ENCODE results near the gene KRTAP4-2. TPM values are rescaled to one million over a fixed set of nuclear protein-coding genes. Genes with fewer than 3 reads are reported as not detected.
"Not testable (repeated sequence)": the region's sequence is repeated elsewhere in the genome, so short reads cannot be mapped to it uniquely, and the experiment has no call there.

Gene KRTAP4-2
- total RNA-seq (2013; cell fraction: nucleolus; rRNA removed): not detected in 2 replicates
- total RNA-seq (2014; rRNA removed): not detected in 2 replicates
- total RNA-seq (2014; rRNA removed; fragmentation: Illumina TruSeq; extraction: Trizol): not detected in 2 replicates
- total RNA-seq (2021): not detected in 2 replicates
- not detected for polyA plus RNA-seq (2011; ENCODE audit: low read depth)
- polyA plus RNA-seq (2011; rRNA removed): not detected in 2 replicates
- not detected in 2 replicates for polyA plus RNA-seq (2011; cell fraction: cytosol; rRNA removed)
- polyA plus RNA-seq (2011; cell fraction: nucleus; rRNA removed): not detected in 2 replicates
- polyA plus RNA-seq (2012): not detected in 2 replicates
- not detected in 2 replicates for polyA plus RNA-seq (2014; fragmentation: Illumina TruSeq; extraction: Trizol)
- polyA plus RNA-seq (2014; fragmentation: Nextera tagmentation; extraction: Ambion mirVana): not detected
- polyA plus RNA-seq (2014; rRNA removed): not detected in 2 replicates
- not detected for polyA plus RNA-seq (2016; fragmentation: Nextera tagmentation; extraction: Ambion mirVana)
- polyA minus RNA-seq (2011; rRNA and poly(A)+ RNA removed): not detected in 2 replicates
- not detected in 2 replicates for polyA minus RNA-seq (2011; cell fraction: cytosol; rRNA and poly(A)+ RNA removed)
- polyA minus RNA-seq (2011; cell fraction: nucleus; rRNA and poly(A)+ RNA removed): not detected in 2 replicates
- Bru-seq, nascent RNA: not detected
- BruChase-seq, experiment 1, labeled RNA remaining after a 6-hour chase: not detected
- not detected for BruChase-seq, experiment 2, labeled RNA remaining after a 2-hour chase
- long read RNA-seq, experiment 1: 0 reads
- long read RNA-seq, experiment 2: 0 reads

- CTCF ChIA-PET: no interaction called here
- intact Hi-C loops (cut with micrococcal nuclease; ENCODE audit: unreplicated experiment): no loop called here
- BruUV-seq (replicated peaks): no TSS peak
Measured at GRCh38 chr17:41177727-41178271, at the start of gene KRTAP4-2. KRTAP4-2 (minus strand) TSS chr17:41178221; CDS start chr17:41178164, 57 bp downstream.

DNA sequence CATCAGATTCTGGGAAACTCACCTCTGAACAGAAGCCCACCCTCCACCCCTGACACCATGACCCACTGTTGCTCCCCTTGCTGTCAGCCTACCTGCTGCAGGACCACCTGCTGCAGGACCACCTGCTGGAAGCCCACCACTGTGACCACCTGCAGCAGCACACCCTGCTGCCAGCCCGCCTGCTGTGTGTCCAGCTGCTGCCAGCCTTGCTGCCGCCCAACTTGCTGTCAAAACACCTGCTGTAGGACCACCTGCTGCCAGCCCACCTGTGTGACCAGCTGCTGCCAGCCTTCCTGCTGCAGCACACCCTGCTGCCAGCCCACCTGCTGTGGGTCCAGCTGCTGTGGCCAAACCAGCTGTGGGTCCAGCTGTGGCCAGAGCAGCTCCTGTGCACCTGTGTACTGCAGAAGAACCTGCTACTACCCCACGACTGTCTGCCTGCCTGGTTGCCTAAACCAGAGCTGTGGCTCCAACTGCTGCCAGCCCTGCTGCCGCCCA lies 48.6 kb upstream of the KRTAP4-2 start, which contains the start of gene KRTAP9-2:
KRTAP9-2 (plus strand) TSS at position 51 of the 498 bp plus-strand sequence; CDS start at position 58, 7 bp downstream.
- ATAC-seq; H2AFZ ChIP-seq (ENCODE audit: control insufficient read depth, low read depth, low read length); DNase-seq (ENCODE audit: low read depth, low spot score); CTCF ChIA-PET; H3K4me2 ChIP-seq (ENCODE audit: control insufficient read depth, insufficient read depth); in situ Hi-C loops (cut with MboI); H3K4me3 ChIP-seq; POLR2A ChIA-PET; FAIRE-seq; H3K27me3 ChIP-seq (replicated peaks in 1 of 2; ENCODE audit: control insufficient read depth in 2 of 2, insufficient read depth in 2 of 2, low read length in 1 of 2); SMC1A ChIA-PET (ENCODE audit: uncharacterized antibody, unreplicated experiment); H3K9ac ChIP-seq (ENCODE audit: control insufficient read depth, insufficient read depth, low read length); H3K36me3 ChIP-seq (ENCODE audit: control insufficient read depth in 2 of 2, insufficient read depth in 2 of 2, low read length in 1 of 2); intact Hi-C loops (cut with micrococcal nuclease; ENCODE audit: unreplicated experiment); H3K9me3 ChIP-seq (replicated peaks; ENCODE audit: control insufficient read depth, insufficient read depth, low read length); H3K4me1 ChIP-seq (ENCODE audit: control insufficient read depth, insufficient read depth, low read length); H4K20me1 ChIP-seq (ENCODE audit: control insufficient read depth, insufficient read depth); BruUV-seq (replicated peaks); H3K27ac ChIP-seq (ENCODE audit: control insufficient read depth, insufficient read depth); RAD21 ChIA-PET (ENCODE audit: unreplicated experiment); H3K79me2 ChIP-seq (ENCODE audit: control insufficient read depth, insufficient read depth, low read length): not testable (repeated sequence)
- 3% methylated on average over 2 of the region's 4 CpGs for WGBS (ENCODE audit: insufficient coverage, insufficient replicate concordance, low lambda C conversion rate, missing lambda C conversion rate)

More at GRCh38 chr17:41177727-41178271, at the start of gene KRTAP4-2:
- no peak within 1 kb of the TSS for H2AFZ ChIP-seq (ENCODE audit: control insufficient read depth, low read depth, low read length)
- SMC1A ChIA-PET (ENCODE audit: uncharacterized antibody, unreplicated experiment): no interaction called here
- H3K4me3 ChIP-seq: no peak within 1 kb of the TSS
- H3K36me3 ChIP-seq (ENCODE audit: control insufficient read depth in 2 of 2, insufficient read depth in 2 of 2, low read length in 1 of 2): no peaks in the 10 kb centered on the region
- TF ChIP-seq FOXM1 (IDR thresholded peaks at IDR 0.05; ENCODE audit: low read depth, low read length) (no peak), TCF12 (IDR thresholded peaks at IDR 0.05; ENCODE audit: low read depth, low read length) (no peak), KDM1A (IDR thresholded peaks at IDR 0.05; ENCODE audit: borderline replicate concordance) (no peak)
- in situ Hi-C loops (cut with MboI): no loop called here
- FAIRE-seq (no peak), ATAC-seq (no peak), DNase-seq (ENCODE audit: low read depth, low spot score) (no peak)
- no peaks in the 10 kb centered on the region for H3K79me2 ChIP-seq (ENCODE audit: control insufficient read depth, insufficient read depth, low read length)
- H3K9ac ChIP-seq (ENCODE audit: control insufficient read depth, insufficient read depth, low read length): no peak within 1 kb of the TSS
- POLR2A ChIA-PET: no interaction called here
- peaks cover 3% of the 10 kb centered on the region; the same call in 1 of the 2 replicates for H3K4me1 ChIP-seq (ENCODE audit: control insufficient read depth, insufficient read depth, low read length)
- RAD21 ChIA-PET (ENCODE audit: unreplicated experiment): no interaction called here
- no peaks in the 10 kb centered on the region for H3K9me3 ChIP-seq (replicated peaks; ENCODE audit: control insufficient read depth, insufficient read depth, low read length)
- H3K27me3 ChIP-seq (replicated peaks in 1 of 2; ENCODE audit: control insufficient read depth in 2 of 2, insufficient read depth in 2 of 2, low read length in 1 of 2): no peaks in the 10 kb centered on the region; a peak in 1 of 4 replicates
- H3K27ac ChIP-seq (ENCODE audit: control insufficient read depth, insufficient read depth): no peak within 1 kb of the TSS
- H4K20me1 ChIP-seq (ENCODE audit: control insufficient read depth, insufficient read depth): no peaks in the 10 kb centered on the region
- WGBS (ENCODE audit: insufficient coverage, insufficient replicate concordance, low lambda C conversion rate, missing lambda C conversion rate): 51% methylated on average over 7 of the region's 7 CpGs
- no peak within 1 kb of the TSS for H3K4me2 ChIP-seq (ENCODE audit: control insufficient read depth, insufficient read depth)
